ENCODE data around the gene ZSCAN21. TPM values are rescaled to one million over a fixed set of nuclear protein-coding genes. Genes with fewer than 3 reads are reported as not detected.

ZSCAN21 gene
- total and polyA plus RNA-seq, 4 donors: 10.3 to 27.7 (median 19.2) TPM

GRCh38 chr7:100048680-100049079, 894 bp upstream of the ZSCAN21 start:
- Histone ChIP-seq H3K4me3 (ENCODE audit: low read depth, low read length) (no peak overlapping the region), H3K27ac (ENCODE audit: low read depth, low read length) (no peak overlapping the region), H3K9me3 (ENCODE audit: control insufficient read depth, insufficient read depth, low read length) (no peaks in the 10 kb centered on the region), H3K4me1 (ENCODE audit: control insufficient read depth, insufficient read depth, low read length) (peaks cover 31% of the 10 kb centered on the region), H3K36me3 (ENCODE audit: control insufficient read depth, insufficient read depth, low read length) (peaks cover 4% of the 10 kb centered on the region), H3K27me3 (ENCODE audit: control insufficient read depth, insufficient read depth, low read length) (no peaks in the 10 kb centered on the region)
- 92% methylated on average over 2 of the region's 4 CpGs for WGBS (ENCODE audit: insufficient coverage)
- DNase-seq (ENCODE audit: low read depth in 4 of 6, low spot score in 6 of 6): no peak

- Histone ChIP-seq H3K36me3 (ENCODE audit: control insufficient read depth, insufficient read depth, low read length) (peaks cover 11% of the 10 kb centered on the region), H3K27me3 (ENCODE audit: control insufficient read depth, insufficient read depth, low read length) (no peaks in the 10 kb centered on the region), H3K4me3 (ENCODE audit: low read depth, low read length) (no peak overlapping the region), H3K4me1 (ENCODE audit: control insufficient read depth, insufficient read depth, low read length) (peaks cover 31% of the 10 kb centered on the region), H3K27ac (ENCODE audit: low read depth, low read length) (no peak overlapping the region), H3K9me3 (ENCODE audit: control insufficient read depth, insufficient read depth, low read length) (no peaks in the 10 kb centered on the region)
- DNase-seq (ENCODE audit: low read depth in 4 of 6, low spot score in 6 of 6): no peak
- WGBS (ENCODE audit: insufficient coverage): 95% methylated on average over 2 of the region's 3 CpGs
These were observed 2.0 kb downstream of the ZSCAN21 start for GRCh38 chr7:100051611-100052010.

- Histone ChIP-seq H3K36me3 (ENCODE audit: control insufficient read depth, insufficient read depth, low read length) (peaks cover 24% of the 10 kb centered on the region), H3K9me3 (ENCODE audit: control insufficient read depth, insufficient read depth, low read length) (no peaks in the 10 kb centered on the region), H3K27ac (ENCODE audit: low read depth, low read length) (no peak overlapping the region), H3K4me1 (ENCODE audit: control insufficient read depth, insufficient read depth, low read length) (peaks cover 31% of the 10 kb centered on the region), H3K4me3 (ENCODE audit: low read depth, low read length) (no peak overlapping the region), H3K27me3 (ENCODE audit: control insufficient read depth, insufficient read depth, low read length) (no peaks in the 10 kb centered on the region)
- 46% methylated on average over 2 of the region's 3 CpGs for WGBS (ENCODE audit: insufficient coverage)
- peak in 4 of 6 donors; percentile 15 to 75 (median 49) for DNase-seq (ENCODE audit: low read depth in 4 of 6, low spot score in 6 of 6)
These were observed 3.6 kb downstream of the ZSCAN21 start for GRCh38 chr7:100053215-100053614.

GRCh38 chr7:100057006-100057405, 7.4 kb downstream of the ZSCAN21 start:
- peaks cover 48% of the 10 kb centered on the region for H3K36me3 ChIP-seq (ENCODE audit: control insufficient read depth, insufficient read depth, low read length)
- DNase-seq (ENCODE audit: low read depth in 4 of 6, low spot score in 6 of 6): no peak

GRCh38 chr7:100059251-100059739, 9.7 kb downstream of the ZSCAN21 start:
- no peak overlapping the region for H3K27ac ChIP-seq (ENCODE audit: low read depth, low read length)
- H3K27me3 ChIP-seq (ENCODE audit: control insufficient read depth, insufficient read depth, low read length): no peaks in the 10 kb centered on the region
- DNase-seq (ENCODE audit: low read depth in 4 of 6, low spot score in 6 of 6): no peak
- no peaks in the 10 kb centered on the region for H3K4me1 ChIP-seq (ENCODE audit: control insufficient read depth, insufficient read depth, low read length)
- H3K4me3 ChIP-seq (ENCODE audit: low read depth, low read length): no peak overlapping the region
- no peaks in the 10 kb centered on the region for H3K9me3 ChIP-seq (ENCODE audit: control insufficient read depth, insufficient read depth, low read length)
- H3K36me3 ChIP-seq (ENCODE audit: control insufficient read depth, insufficient read depth, low read length): peaks cover 59% of the 10 kb centered on the region
- WGBS (ENCODE audit: insufficient coverage): 86% methylated on average over 4 of the region's 5 CpGs

More at GRCh38 chr7:100057006-100057405, 7.4 kb downstream of the ZSCAN21 start:
- Histone ChIP-seq H3K4me1 (ENCODE audit: control insufficient read depth, insufficient read depth, low read length) (peaks cover 11% of the 10 kb centered on the region), H3K9me3 (ENCODE audit: control insufficient read depth, insufficient read depth, low read length) (no peaks in the 10 kb centered on the region), H3K27ac (ENCODE audit: low read depth, low read length) (no peak overlapping the region), H3K4me3 (ENCODE audit: low read depth, low read length) (no peak overlapping the region), H3K27me3 (ENCODE audit: control insufficient read depth, insufficient read depth, low read length) (no peaks in the 10 kb centered on the region)
- WGBS (ENCODE audit: insufficient coverage): 97% methylated on average over 9 of the region's 10 CpGs

GRCh38 chr7:100061518-100062193, 12.1 kb downstream of the ZSCAN21 start:
- Histone ChIP-seq H3K4me3 (ENCODE audit: low read depth, low read length) (no peak overlapping the region), H3K4me1 (ENCODE audit: control insufficient read depth, insufficient read depth, low read length) (no peaks in the 10 kb centered on the region), H3K36me3 (ENCODE audit: control insufficient read depth, insufficient read depth, low read length) (peaks cover 73% of the 10 kb centered on the region), H3K27me3 (ENCODE audit: control insufficient read depth, insufficient read depth, low read length) (no peaks in the 10 kb centered on the region), H3K27ac (ENCODE audit: low read depth, low read length) (no peak overlapping the region), H3K9me3 (ENCODE audit: control insufficient read depth, insufficient read depth, low read length) (no peaks in the 10 kb centered on the region)
- no peak for DNase-seq (ENCODE audit: low read depth in 4 of 6, low spot score in 6 of 6)
- 97% methylated on average over 7 of the region's 11 CpGs for WGBS (ENCODE audit: insufficient coverage)

- WGBS (ENCODE audit: insufficient coverage): 100% methylated on average over 2 of the region's 4 CpGs
- no peak for DNase-seq (ENCODE audit: low read depth in 4 of 6, low spot score in 6 of 6)
- H3K9me3 ChIP-seq (ENCODE audit: control insufficient read depth, insufficient read depth, low read length): no peaks in the 10 kb centered on the region
- no peak overlapping the region for H3K4me3 ChIP-seq (ENCODE audit: low read depth, low read length)
- H3K27ac ChIP-seq (ENCODE audit: low read depth, low read length): no peak overlapping the region
- H3K36me3 ChIP-seq (ENCODE audit: control insufficient read depth, insufficient read depth, low read length): peaks cover 64% of the 10 kb centered on the region
- no peaks in the 10 kb centered on the region for H3K4me1 ChIP-seq (ENCODE audit: control insufficient read depth, insufficient read depth, low read length)
- no peaks in the 10 kb centered on the region for H3K27me3 ChIP-seq (ENCODE audit: control insufficient read depth, insufficient read depth, low read length)
These were observed 13.8 kb downstream of the ZSCAN21 start for GRCh38 chr7:100063376-100063775.

- Histone ChIP-seq H3K36me3 (ENCODE audit: control insufficient read depth, insufficient read depth, low read length) (peaks cover 67% of the 10 kb centered on the region), H3K4me3 (ENCODE audit: low read depth, low read length) (no peak overlapping the region), H3K4me1 (ENCODE audit: control insufficient read depth, insufficient read depth, low read length) (no peaks in the 10 kb centered on the region), H3K9me3 (ENCODE audit: control insufficient read depth, insufficient read depth, low read length) (no peaks in the 10 kb centered on the region), H3K27me3 (ENCODE audit: control insufficient read depth, insufficient read depth, low read length) (no peaks in the 10 kb centered on the region), H3K27ac (ENCODE audit: low read depth, low read length) (no peak overlapping the region)
- 85% methylated on average over 5 of the region's 9 CpGs for WGBS (ENCODE audit: insufficient coverage)
- DNase-seq (ENCODE audit: low read depth in 4 of 6, low spot score in 6 of 6): no peak
These were observed 14.6 kb downstream of the ZSCAN21 start for GRCh38 chr7:100064162-100064561.

- peak in 1 of 6 donors; percentile 36 for DNase-seq (ENCODE audit: low read depth in 4 of 6, low spot score in 6 of 6)
- Histone ChIP-seq H3K27ac (ENCODE audit: low read depth, low read length) (no peak overlapping the region), H3K9me3 (ENCODE audit: control insufficient read depth, insufficient read depth, low read length) (no peaks in the 10 kb centered on the region), H3K4me1 (ENCODE audit: control insufficient read depth, insufficient read depth, low read length) (no peaks in the 10 kb centered on the region), H3K4me3 (ENCODE audit: low read depth, low read length) (no peak overlapping the region), H3K36me3 (ENCODE audit: control insufficient read depth, insufficient read depth, low read length) (peaks cover 72% of the 10 kb centered on the region), H3K27me3 (ENCODE audit: control insufficient read depth, insufficient read depth, low read length) (no peaks in the 10 kb centered on the region)
- 75% methylated on average over 6 of the region's 8 CpGs for WGBS (ENCODE audit: insufficient coverage)
These were observed 16.0 kb downstream of the ZSCAN21 start for GRCh38 chr7:100065452-100066186.

Data from spinal cord (tissue), 10 donors.